NK-92 (cell line): Measurements from ENCODE around the gene CHI3L1.

ENCODE experiments used
- DNase-seq: peaks from one replicate; lab custom pipeline; 2025; ENCODE audit not compliant: unreplicated experiment; lab: John Stamatoyannopoulos, UW

The CHI3L1 gene

DNA sequence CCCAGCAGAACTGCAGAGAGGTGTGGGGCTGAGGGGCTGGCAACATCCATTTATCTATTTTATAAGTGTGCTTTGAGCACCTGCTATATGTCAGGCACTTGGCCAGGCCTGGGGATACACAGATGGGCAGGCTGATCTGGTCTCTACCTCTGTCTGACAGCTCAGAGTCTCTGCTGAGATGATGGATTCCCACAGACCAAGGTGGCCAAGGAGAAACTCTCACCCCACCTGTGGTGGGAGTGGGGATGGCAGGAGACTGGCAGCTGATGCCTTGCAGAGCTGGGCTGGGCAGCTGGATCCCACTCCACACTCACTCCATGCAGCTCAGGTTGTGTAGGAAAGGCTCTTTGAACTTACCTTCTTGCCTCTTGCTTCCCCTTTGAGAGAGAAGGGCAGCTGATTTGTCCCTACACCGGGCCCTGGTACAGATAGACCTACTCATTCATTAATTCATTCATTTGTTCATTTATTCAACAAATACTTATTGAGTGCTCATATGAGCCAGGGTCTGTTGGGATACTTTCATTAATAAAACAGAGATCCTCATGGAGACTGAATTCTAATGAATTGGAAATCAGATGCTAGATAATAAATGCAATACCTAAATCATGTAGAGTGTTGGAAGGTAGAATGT lies 50.0 kb downstream of the CHI3L1 start:
- DNase-seq: no peak

- DNase-seq: no peak
Observed at GRCh38 chr1:203135636-203136305, 50.7 kb downstream of the CHI3L1 start.

GRCh38 chr1:203133970-203134725 lies 52.4 kb downstream of the CHI3L1 start:
- no peak for DNase-seq

- DNase-seq: no peak
Observed at GRCh38 chr1:203131548-203132200, 54.8 kb downstream of the CHI3L1 start.

- DNase-seq: no peak
Observed at GRCh38 chr1:203130358-203130985, 56.0 kb downstream of the CHI3L1 start.

GRCh38 chr1:203129501-203130231 lies 56.8 kb downstream of the CHI3L1 start:
- DNase-seq: no peak
